HUDEP-2 (cell line): ENCODE data around the gene NFE2L2.
"Not testable (repeated sequence)": the region's sequence is repeated elsewhere in the genome, so short reads cannot be mapped to it uniquely, and the experiment has no call there.

Experiments used
- DNase-seq, 76 experiments: peaks; one replicate each; lab custom pipeline; 2025; ENCODE audit not compliant: unreplicated experiment in 76 of 76; lab: John Stamatoyannopoulos, UW

The NFE2L2 gene

DNA sequence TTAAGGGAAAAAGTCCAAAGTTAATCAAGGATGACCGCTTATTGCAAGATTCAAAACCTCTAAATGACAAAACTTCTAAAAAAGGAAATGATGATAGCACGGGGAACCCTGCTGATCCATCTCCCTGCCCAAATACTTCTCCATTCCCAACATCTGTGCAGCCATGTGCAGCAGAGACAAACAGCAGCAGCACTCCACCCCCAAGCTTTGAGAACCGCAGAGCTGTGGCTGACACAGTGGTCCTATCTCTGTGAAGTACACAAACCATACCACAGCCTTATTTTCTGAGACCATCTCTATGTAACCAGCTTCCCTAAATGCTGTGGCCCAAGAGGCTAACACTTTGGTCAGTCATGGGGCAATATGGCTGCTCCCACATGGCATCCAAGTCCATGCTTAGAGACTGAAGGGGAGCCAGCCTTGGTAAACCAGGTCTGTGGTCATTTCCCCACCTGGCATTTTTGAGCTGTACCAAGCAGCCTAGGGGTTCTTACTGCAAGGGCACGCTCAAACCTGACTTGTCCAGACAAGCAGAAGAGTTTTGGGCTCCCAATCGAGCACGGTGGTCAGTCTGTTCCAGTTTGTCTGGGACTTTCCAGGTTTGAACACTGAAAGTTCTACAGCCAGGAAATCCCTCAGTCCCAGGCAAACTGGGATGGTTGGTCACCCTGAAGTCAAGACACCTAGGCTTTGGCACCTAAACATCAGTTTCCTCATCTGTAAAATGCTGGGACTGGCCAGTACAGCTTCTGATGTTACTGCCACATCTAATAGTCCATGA, 17.1 kb upstream of the NFE2L2 start:
- DNase-seq, result no peak

DNA sequence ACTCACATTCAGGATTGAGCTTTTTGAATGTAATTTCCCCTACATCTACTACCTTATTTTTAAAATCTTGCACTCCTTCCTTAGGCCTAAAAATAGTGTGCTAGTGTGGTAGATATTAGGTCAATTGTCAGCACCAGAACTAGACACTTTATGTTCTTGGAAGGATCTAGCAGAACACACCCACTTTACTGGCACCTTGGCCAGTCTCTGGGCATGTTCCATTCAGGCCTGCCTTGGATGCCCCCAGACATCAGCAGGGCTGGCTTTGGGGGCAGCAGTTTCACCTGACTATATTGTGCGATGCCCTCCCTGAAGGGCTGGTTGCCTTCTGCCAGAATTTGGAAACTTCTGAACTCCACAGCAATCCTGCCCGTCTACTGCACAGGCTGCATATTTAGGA, 15.3 kb upstream of the NFE2L2 start:
- DNase-seq, result no peak

DNA sequence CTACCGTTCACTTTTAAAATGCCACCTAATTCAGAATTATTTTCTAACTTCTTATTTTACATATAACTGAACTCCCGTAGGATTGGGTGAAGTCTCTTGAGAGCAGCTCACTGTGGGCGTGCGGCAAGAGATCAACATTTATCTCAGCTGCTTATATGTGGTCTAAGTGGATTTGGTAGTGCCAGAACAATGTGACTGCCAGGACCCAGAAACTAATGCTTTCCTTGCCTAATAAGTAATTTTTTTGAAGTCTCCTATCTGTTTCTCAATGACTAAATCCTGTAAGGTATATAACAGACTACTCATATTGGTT, 11.2 kb upstream of the NFE2L2 start:
- peak in 2 of 76 experiments; percentile 6 to 24 for DNase-seq

DNA sequence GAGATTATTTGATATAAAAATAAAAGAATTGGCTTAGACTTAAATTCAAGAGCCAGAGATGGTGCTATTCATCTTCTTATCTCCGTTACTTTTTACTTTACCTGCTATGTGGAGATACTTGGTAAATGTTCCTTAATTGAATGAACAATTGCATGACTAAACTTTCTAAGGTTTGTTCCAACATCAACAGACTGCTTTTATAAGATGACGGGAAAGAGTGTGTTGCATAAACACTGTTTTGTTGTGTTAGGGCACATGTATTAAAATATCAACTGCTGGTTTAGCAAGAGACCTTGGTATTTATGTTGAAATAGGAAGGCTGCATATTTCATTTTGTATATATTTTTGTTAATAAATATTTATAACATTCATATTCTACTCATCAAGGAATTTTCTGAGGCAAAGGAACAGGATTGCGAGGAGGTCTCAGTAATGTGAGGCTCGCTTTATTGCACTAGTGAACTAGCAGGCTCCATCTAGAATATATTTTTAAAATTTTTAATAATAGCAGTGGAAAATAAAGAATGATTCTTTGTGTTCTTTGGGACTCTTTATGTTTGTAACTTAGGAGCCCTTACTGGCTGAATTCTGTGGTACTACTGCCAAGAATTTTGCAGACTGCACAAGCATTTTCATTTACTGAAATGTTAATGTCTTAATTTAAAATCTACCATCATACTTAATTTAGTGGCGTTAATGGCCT, 10.7 kb upstream of the NFE2L2 start:
- DNase-seq, result no peak

DNA sequence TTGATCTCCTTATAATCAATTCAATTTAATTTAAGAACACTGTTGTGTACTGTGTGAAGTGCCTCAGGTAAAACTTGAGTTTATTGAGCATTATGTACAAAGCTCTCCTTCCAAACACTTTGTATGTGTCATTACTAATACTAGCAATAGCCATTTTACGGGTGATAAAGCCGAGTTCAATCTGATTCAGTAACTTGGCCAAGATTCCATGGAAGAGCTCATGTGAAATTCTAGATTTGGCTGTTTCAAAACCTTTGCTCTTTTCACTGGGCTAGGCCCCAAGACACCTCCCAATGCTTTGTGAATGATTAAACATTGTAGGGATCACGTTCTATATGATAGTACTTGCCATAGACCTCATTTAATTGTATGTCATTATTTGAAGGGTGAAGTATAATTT, 8.9 kb upstream of the NFE2L2 start:
- DNase-seq, result no peak

DNA sequence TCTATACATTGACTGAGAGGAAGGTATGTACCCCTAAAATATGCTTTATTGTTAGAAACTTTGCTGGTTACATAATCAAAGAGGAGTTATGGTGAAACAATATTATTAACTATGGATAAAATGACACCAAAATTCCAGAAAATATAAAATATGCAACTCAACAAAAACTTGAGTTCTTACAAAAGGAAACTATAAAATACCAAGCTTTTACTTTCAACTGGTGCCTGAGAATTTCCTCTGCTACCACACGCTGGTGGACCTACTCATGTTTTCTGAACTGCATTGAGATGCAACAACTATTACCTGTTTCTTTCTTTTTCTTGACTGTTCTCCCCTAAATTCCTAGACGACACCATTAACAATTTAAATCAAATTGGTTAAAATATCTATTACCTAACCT, 8.2 kb upstream of the NFE2L2 start:
- no peak for DNase-seq

DNA sequence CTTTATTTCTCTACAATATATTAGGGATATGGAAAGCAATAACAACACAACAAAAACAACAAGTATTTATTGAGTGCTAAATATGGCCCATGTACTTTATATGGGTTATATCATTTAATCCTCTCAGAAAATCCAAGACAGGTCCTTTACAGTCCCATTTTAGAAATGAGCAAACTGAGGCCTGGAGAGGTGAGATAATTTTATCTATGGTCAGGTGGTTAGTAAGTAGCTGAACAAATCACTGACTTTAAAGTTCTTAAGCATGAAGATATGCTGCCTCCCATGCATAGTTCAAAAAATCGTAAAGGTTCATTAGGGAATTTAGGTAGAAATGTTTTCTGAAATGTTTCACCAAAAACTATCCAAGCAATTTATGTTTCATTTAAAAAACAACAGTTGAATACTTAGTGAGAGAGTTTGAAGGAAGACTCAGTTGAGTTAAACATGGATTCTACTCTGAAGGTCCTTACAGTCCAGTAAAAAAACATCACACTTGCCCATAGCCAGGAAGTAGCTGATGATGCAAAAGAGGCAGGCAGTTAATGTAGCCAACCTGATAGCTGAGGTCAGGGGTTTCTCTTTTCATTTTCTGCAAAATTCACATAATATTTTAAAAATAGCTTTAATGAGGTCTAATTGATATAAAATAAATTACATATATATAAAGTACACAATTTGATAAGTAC, 7.6 kb upstream of the NFE2L2 start:
- DNase-seq, result no peak

DNA sequence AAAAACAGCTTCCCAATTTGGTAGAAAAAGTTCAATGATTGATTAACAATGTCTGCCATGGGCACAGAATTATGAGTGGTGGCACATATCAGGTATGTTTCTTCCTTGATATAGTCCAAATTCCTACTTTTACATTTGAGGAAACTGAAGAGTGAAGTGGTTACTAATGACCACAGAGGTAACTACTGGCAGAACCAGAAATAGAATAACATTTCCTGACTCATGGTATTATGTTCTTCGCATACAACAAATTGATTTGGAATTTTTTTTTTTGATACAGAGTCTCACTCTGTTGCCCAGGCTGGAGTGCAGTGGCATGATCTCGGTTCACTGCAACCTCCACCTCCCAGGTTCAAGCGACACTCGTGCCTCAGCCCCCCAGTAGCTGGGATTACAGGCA, 6.0 kb upstream of the NFE2L2 start:
- no peak for DNase-seq

DNA sequence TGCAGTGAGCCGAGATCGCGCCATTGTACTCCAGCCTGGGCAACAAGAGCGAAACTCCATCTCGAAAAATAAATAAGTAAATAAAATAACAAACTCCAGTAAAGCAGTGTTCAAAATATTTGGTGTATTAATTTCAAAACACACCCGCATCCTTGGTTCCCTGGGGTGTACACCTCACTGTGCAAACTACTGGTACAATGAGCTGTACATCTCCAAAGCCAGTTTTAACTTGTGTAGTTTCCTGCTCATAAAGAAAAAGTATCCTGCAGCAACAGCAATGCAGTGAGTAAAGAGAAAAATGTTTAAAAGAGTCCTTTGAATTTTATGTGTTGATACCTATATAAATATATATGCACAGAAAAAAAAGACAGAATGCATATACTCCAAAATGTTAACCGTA, 4.4 kb upstream of the NFE2L2 start:
- no peak for DNase-seq

DNA sequence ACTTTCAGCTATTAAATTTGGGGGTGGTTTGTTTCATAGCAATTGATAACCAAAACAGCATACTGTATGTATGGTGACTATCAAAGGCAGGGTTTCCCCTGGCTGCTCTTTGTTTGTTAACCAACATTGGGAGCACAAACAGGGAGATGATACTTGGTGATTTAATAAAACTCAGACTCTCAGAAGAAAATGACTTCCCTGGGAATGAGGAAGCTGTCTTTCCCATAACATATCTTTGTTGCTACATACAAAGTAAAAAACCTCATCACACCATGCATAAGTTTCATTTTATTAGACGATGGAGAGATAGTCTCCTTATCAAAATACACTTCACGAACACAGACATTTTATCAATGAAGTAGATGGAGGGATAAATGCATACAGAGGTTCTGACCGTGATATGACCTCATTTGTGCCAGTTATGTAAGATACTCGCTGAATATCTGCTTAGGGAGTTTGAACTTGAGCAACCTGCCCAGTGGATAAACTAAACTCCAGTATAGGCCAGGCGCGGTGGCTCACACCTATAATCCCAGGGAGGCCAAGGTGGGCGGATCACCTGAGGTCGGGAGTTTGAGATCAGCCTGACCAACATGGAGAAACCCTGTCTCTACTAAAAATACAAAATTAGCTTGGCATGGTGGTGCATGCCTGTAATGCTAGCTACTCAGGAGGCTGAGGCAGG, 3.8 kb upstream of the NFE2L2 start:
- peak in 1 of 76 experiments; percentile 15 for DNase-seq

DNA sequence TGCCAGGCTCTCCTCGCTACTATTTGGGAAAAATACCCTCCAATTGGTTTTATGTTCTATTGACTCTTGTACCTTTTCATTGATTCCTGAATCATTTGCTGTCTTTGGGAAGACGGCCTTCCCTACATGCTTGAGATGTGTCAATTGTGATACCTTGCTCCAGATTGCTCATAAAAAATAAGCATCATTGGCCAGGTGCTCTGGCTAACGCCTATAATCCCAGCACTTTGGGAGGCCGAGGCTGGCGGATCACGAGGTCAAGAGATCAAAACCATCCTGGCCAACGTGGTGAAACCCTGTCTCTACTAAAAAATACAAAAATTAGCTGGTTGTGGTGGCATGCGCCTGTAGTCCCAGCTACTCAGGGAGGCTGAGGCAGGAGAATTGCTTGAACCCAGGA, 2.4 kb upstream of the NFE2L2 start:
- not testable (repeated sequence) for DNase-seq

DNA sequence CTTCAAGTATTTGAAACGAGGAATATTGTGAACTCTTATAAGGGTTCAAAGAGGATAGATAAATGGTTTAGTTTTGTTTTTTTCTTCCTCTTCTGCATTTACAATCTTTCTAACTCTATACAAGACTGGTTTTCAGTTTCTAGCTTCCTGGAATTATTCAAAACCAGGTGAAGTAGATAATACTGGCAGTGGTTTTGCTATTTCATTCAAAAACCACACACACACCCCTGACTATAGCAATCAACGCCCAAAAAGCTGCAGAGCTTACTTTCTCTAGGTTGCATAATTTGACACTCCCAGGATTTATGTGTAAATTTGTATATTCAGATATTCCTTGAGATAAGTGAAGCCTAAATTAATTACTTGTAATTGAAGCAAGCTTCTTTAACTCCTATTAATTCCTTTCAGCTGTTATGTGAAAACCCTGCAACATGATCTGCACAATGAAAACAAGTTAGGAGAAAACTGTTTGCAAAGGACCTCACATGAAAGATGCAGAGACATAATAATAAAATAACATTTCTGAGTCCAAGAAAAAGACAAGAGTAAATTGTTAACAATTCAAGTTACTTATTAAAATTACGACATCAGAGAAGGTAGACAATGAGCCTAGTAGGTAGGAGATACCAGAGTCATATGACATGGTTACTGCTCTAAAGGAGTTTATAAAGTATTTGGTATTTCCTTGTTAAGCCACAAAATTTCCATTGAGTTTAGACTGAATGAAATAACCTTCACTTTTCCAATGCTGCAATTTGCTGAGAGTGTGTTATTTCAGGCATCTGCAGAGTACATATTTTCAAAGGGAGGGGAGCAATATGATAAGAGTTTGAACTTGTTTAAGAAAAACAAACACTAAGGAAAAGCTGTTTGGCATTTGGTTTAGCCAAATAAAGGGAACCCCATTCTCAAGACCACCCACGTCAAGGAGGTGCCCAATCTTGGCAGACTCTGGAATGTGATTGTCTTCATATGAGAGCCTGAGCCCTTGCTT, 1.6 kb upstream of the NFE2L2 start:
- DNase-seq, result peak in 31 of 76 experiments; percentile 14 to 76 (median 39)

DNA sequence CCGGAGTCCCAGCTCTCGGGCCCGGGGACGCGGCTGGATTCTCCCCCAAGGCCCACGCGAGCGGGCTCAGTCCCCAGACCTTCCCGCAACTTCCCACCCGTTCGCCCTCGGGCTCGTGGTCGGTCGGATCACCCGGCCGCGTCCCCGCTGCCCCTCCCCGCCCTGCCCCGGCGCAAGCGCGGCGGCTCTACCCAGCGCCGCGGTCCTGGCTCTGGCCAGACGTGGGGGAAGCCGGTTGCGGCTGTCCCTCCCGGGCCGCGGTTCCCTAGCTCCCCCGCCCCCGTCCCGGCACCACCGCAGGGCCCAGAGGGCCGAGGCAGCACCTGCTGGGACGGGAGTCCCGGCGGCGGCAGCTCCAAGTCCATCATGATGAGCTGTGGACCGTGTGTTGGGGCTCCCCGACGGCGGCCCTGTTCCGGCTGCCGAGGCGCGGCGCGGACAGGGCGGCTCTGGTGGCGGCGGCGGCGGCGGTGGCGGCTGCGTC, 276 bp downstream of the NFE2L2 start:
- DNase-seq, result peak in 7 of 76 experiments; percentile 32 to 68 (median 45)

DNA sequence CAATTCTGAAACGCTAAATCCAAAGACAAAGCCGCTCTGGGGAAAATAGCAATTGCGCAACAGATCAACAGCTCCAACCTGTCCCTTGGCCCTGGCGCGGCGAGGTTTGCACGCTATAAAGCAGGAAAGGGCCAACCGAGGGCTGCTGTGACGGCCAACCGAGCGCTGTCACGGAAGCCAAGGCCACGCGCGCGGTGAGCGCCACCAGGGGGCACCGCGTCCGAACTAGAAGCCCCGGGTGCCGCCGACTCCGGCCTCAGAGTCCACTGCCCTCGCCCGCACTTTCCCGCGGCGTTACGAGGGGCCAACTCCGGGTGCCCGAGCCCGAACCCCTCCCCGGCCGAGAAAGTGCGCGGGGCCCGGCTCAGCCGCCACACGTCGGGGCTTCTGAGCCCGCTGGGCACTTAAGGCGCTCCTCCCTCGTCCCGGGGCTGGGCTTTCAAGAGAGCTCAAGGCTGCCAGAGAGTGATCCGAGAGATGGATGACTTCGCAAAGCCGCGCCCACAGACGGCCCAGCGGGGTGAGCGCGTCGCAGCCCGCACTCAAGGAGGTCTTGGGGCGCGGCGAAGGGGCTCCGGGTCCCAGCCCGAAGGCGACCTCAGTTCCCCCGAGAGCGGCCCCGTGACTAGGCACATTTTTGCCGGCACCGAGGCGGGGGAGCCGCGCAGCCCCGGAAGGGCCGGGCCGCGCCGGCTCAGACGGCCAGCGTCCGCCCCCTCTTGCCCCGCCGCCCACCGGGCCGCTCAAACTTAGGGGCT, 897 bp downstream of the NFE2L2 start:
- peak; percentile 10 to 91 (median 84) for DNase-seq

DNA sequence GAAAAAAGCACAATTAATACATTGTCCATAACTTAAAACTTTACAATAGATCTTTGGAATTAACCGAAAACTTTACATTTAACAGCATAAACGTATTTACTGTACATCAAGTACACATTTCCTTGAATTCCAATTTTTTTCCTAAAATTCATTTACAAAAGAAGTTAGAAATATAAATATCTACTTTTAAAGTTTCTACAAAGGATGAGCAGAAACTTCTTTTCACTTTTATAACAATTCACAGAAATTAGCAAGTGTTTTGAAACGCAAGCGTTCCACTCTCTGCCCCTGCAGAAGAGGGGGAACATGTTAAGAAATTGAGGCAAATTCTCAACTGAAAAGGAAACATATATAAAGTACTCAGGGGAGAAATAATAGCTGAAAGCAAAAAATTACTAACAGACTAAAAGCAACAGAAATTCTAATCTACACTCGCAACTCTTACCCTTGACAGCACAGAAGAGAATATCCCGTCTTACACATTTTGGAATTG, 1.5 kb downstream of the NFE2L2 start:
- no peak for DNase-seq

DNA sequence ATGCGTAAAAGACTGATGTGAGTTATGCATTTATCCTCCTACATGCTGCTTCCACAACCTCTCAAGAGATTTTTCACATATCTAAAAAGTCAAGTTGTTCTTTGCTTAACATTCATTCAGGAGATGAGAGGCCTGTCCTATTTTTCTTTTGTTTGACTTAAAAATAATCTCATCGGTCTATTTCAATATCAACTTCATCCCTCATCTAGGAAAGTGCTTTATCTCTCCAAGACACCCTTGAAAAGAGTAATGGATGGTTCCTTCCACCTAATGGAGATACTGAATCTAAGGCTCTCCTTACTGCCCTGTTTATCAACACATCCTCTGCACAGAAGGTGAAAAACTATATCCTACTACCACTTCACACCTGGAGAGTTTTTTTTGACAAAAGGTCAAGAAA, 2.4 kb downstream of the NFE2L2 start:
- peak in 3 of 76 experiments; percentile 14 to 26 (median 15) for DNase-seq

DNA sequence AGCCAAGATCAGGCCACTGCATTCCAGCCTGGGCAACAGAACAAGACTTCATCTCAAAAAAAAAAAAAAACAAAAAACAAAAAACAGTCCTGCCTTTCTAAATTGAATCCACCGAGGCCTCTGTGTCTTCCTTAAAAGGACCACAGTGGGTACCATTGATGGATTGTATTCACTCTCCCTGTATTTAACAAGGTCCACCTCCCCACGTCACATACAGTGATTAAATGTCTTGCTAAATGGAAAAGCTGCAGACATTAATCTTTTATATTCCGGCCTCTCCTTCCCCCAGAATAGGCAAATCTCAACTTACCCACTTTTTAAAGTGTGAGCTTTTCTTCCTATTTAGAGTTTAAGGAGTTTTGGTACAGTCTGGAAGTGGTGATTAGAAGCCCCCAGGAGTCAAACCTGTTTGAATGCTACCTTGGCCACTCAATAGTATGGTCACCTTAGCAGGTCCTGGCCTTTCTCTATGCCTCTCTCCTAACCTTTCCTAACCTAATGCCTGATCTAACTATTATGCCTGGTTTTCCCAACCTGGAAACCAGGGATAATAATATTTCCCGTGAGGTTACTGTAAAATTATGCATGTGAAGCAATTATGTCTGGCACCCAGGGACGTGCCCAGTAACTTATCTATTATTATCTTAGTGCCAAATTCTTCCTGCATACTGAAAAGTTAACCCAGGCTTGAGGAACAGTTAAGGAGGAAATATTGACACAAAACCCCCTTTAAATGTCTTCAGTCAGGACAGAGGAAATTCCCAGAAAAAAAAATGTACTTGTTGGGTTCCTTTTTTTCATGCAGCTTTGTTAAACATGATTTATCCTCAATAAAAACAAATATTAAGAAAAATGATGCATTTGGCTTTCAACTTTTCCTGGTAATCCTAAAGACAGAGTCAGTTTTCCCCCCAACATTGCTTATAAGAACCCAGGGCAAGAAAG, 3.1 kb downstream of the NFE2L2 start:
- DNase-seq, result no peak

DNA sequence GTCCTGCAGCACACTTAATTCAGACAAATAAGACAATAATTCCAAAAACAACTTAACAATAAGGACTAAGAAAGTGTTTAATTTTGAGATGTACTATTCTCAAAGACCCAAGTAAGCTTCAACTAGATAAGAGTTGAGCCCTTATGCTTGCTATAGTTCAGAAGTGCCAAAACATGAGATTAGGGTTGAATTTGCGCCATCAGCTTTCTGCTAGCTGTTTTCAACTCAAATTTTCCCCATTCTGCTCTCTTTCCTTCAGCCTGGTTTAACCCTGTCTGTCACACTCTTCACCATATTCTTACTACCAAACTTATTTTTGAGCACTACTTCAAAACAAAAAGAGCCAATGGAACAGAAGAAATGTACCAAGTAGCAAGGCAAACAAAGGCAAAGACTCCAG, 4.1 kb downstream of the NFE2L2 start:
- peak in 2 of 76 experiments; percentile 11 to 24 for DNase-seq
